Stomach smooth muscle (tissue), 2 donors: ENCODE results near the gene SPAG7.
"Not testable (repeated sequence)": the region's sequence is repeated elsewhere in the genome, so short reads cannot be mapped to it uniquely, and the experiment has no call there.

Source experiments
- H3K27ac ChIP-seq: one replicate; pipeline ENCODE4 v1.7.0; 2013; ENCODE audit warnings: mild to moderate bottlenecking, low read length, inconsistent platforms
- H3K27me3 ChIP-seq, 2 donors: one replicate each; pipeline ENCODE4 v1.7.0; 2013; ENCODE audit warnings: low read length in 2 of 2; ENCODE audit not compliant: insufficient read depth in 2 of 2, control insufficient read depth in 1 of 2
- H3K36me3 ChIP-seq, 2 donors: one replicate each; pipeline ENCODE4 v1.7.0; 2013; ENCODE audit warnings: low read length in 2 of 2; ENCODE audit not compliant: control insufficient read depth in 2 of 2, insufficient read depth in 2 of 2
- H3K4me1 ChIP-seq: one replicate; pipeline ENCODE4 v1.7.0; 2013; ENCODE audit warnings: low read length; ENCODE audit not compliant: control insufficient read depth, insufficient read depth
- H3K4me3 ChIP-seq, 2 donors: one replicate each; pipeline ENCODE4 v1.7.0; 2013; ENCODE audit warnings: low read length in 2 of 2
- H3K9ac ChIP-seq, 2 donors: one replicate each; pipeline ENCODE4 v1.7.0; 2013; ENCODE audit warnings: low read length in 2 of 2, mild to moderate bottlenecking in 1 of 2
- H3K9me3 ChIP-seq, 2 donors: one replicate each; pipeline ENCODE4 v1.7.0; 2013; ENCODE audit warnings: low read length in 2 of 2; ENCODE audit not compliant: control insufficient read depth in 2 of 2
- donor health status: healthy.
- donor health status: Pancreatic carcinoma.

Gene SPAG7

DNA sequence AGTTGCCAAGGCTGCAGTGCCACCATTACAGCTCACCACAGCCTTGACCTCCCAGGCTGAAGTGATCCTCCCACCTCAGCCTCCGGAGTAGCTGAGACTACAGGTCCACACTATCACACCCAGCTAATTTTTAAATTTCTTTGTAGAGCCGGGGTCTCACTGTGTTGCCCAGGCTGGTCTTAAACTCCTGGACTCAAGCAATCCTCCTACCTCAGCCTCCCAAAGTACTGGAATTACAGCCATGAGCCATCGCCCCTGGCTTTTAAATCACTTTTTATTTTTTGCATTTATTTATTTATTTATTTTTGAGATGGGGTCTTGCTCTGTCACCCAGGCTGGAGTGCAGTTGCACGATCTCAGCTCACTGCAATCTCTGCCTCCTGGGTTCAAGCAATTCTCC is 53.1 kb downstream of the SPAG7 start:
- not testable (repeated sequence) for H3K4me3 ChIP-seq, H3K9ac ChIP-seq, H3K27me3 ChIP-seq, H3K4me1 ChIP-seq, H3K9me3 ChIP-seq, H3K36me3 ChIP-seq, H3K27ac ChIP-seq

DNA sequence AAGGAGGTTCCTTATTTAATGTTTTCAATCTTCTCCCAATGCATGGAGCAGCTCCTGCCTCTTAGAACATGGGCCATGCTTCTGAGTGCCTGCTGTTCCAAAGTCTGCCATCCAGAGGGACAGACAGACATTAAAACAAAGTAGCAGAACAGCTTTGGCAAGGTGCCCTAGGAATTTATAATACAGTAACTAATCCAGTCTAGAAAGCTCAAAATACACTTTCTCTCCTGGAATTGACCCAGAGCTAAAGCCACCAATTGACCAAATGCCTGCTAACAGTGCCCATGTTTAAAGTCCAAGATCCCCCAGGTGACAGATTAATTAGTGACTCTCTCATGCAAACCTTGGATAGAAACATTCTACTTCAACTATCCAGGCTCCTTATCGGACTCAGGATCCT is 53.6 kb downstream of the SPAG7 start:
- no peaks in the 10 kb centered on the region for H3K4me1 ChIP-seq
- no peaks in the 10 kb centered on the region for H3K36me3 ChIP-seq
- no peak overlapping the region for H3K9ac ChIP-seq
- no peak overlapping the region for H3K4me3 ChIP-seq
- no peak overlapping the region for H3K27ac ChIP-seq
- H3K27me3 ChIP-seq: no peaks in the 10 kb centered on the region
- no peaks in the 10 kb centered on the region for H3K9me3 ChIP-seq
